Neural cell (in vitro differentiated cells): ENCODE measurements around the gene SPEF1. TPM values are rescaled to one million over a fixed set of nuclear protein-coding genes. Genes with fewer than 3 reads are reported as not detected.

Experiments used
- H2AFZ ChIP-seq: fragments of 200-600, 300-800 bp; sonication (generic), shearing (Covaris generic); 2 replicates; pipeline ENCODE4 v1.6.0; 2014; ENCODE audit warnings: low read depth, mild to moderate bottlenecking, antibody characterized with exemption, low read length, moderate library complexity
- H3F3A ChIP-seq: fragments of 200-600 bp; shearing (Covaris generic); 2 replicates; pipeline ENCODE4 v1.6.1; 2016; ENCODE audit warnings: mild to moderate bottlenecking, moderate library complexity, mixed read lengths, antibody characterized with exemption, low read length; ENCODE audit not compliant: insufficient read depth, poor library complexity, severe bottlenecking
- H3K27ac ChIP-seq: fragments of 200-600, 300-800 bp; sonication (generic), shearing (Covaris generic); 2 replicates; pipeline ENCODE4 v1.5.1; 2014; ENCODE audit warnings: mild to moderate bottlenecking, low read length, moderate library complexity
- H3K27me3 ChIP-seq: fragments of 300-800, 200-600 bp; sonication (generic), shearing (Covaris generic); 2 replicates; pipeline ENCODE4 v1.6.0; 2014; ENCODE audit warnings: mild to moderate bottlenecking, low read depth, low read length, moderate library complexity; ENCODE audit not compliant: insufficient read depth
- H3K36me3 ChIP-seq: fragments of 300-800, 200-600 bp; sonication (generic), shearing (Covaris generic); 2 replicates; pipeline ENCODE4 v1.5.1; 2014; ENCODE audit warnings: mild to moderate bottlenecking, antibody characterized with exemption, low read length, moderate library complexity; ENCODE audit not compliant: insufficient read depth
- H3K4me2 ChIP-seq: fragments of 300-800, 200-600 bp; sonication (generic), shearing (Covaris generic); 2 replicates; pipeline ENCODE4 v1.6.0; 2014; ENCODE audit warnings: mild to moderate bottlenecking, low read length
- H3K4me3 ChIP-seq: fragments of 300-800, 200-600 bp; sonication (generic), shearing (Covaris generic); 2 replicates; pipeline ENCODE4 v1.5.1; 2014; ENCODE audit warnings: mild to moderate bottlenecking, low read length, moderate library complexity
- H3K79me2 ChIP-seq: fragments of 200-600 bp; shearing (Covaris generic); replicated peaks from 2 replicates; pipeline ENCODE4 v1.6.0; 2014; ENCODE audit warnings: mild to moderate bottlenecking, low read length, moderate library complexity; ENCODE audit not compliant: insufficient read depth
- H3K9ac ChIP-seq: fragments of 300-800, 200-600 bp; sonication (generic), shearing (Covaris generic); 2 replicates; pipeline ENCODE4 v1.6.1; 2016; ENCODE audit warnings: mild to moderate bottlenecking, low read length, mixed read lengths
- H3K9me2 ChIP-seq: fragments of 200-600 bp; shearing (Covaris generic); 2 replicates; pipeline ENCODE4 v1.6.1; 2016; ENCODE audit warnings: mild to moderate bottlenecking, low read length, mixed read lengths; ENCODE audit not compliant: insufficient read depth
- H3K9me3 ChIP-seq: fragments of 200-600, 300-800 bp; sonication (generic), shearing (Covaris generic); 2 replicates; pipeline ENCODE4 v1.6.1; 2016; ENCODE audit warnings: mild to moderate bottlenecking, mixed run types, low read length, moderate library complexity, mixed read lengths
- H4K20me1 ChIP-seq: fragments of 200-600 bp; shearing (Covaris generic); 2 replicates; pipeline ENCODE4 v1.6.1; 2016; ENCODE audit warnings: mild to moderate bottlenecking, mixed run types; ENCODE audit not compliant: insufficient read depth
- CTCF ChIP-seq: fragments of 450-650 bp; IDR thresholded peaks from 2 replicates; pipeline ENCODE4 v1.5.1; 2014; ENCODE audit warnings: antibody characterized with exemption, mild to moderate bottlenecking, moderate library complexity; ENCODE audit not compliant: poor library complexity, severe bottlenecking
- EP300 ChIP-seq: fragments of 450-650 bp; conservative IDR thresholded peaks from 2 replicates; pipeline ENCODE4 v1.6.1; 2014; ENCODE audit warnings: antibody characterized with exemption, mild to moderate bottlenecking, moderate library complexity; ENCODE audit not compliant: poor library complexity, severe bottlenecking
- EZH2 ChIP-seq: fragments of 200-600, 300-800 bp; shearing (Covaris generic), sonication (generic); IDR thresholded peaks from 2 replicates; pipeline ENCODE4 v1.6.1; 2014; ENCODE audit warnings: antibody characterized with exemption, low read length, borderline replicate concordance, mild to moderate bottlenecking; ENCODE audit not compliant: insufficient read depth, poor library complexity, severe bottlenecking
- MXI1 ChIP-seq: fragments of 450-650 bp; conservative IDR thresholded peaks from 2 replicates; pipeline ENCODE4 v1.6.1; 2014; ENCODE audit warnings: antibody characterized with exemption, mild to moderate bottlenecking; ENCODE audit not compliant: poor library complexity, severe bottlenecking
- POLR2AphosphoS5 ChIP-seq: IDR thresholded peaks from 2 replicates; pipeline ENCODE4 v1.6.1; 2012
- RAD21 ChIP-seq: fragments of 450-650 bp; conservative IDR thresholded peaks from 2 replicates; pipeline ENCODE4 v1.6.1; 2014; ENCODE audit warnings: antibody characterized with exemption, mild to moderate bottlenecking, moderate library complexity
- REST ChIP-seq: IDR thresholded peaks from 2 replicates; pipeline ENCODE4 v1.6.1; 2012; ENCODE audit warnings: borderline replicate concordance
- SMC3 ChIP-seq: fragments of 450-650 bp; conservative IDR thresholded peaks from 2 replicates; pipeline ENCODE4 v1.6.1; 2014; ENCODE audit warnings: antibody characterized with exemption, mild to moderate bottlenecking, moderate library complexity; ENCODE audit not compliant: poor library complexity
- TAF1 ChIP-seq: IDR thresholded peaks from 2 replicates; pipeline ENCODE4 v1.6.1; 2012; ENCODE audit warnings: low read depth
- polyA plus RNA-seq: library from polyadenylated mRNA; depleted of rRNA; stranded (reverse); fragments of >200 nt; gene quantifications from 2 replicates; pipeline ENCODE4 v1.2.3, GENCODE V29; 2014

Gene SPEF1
- polyA plus RNA-seq, 1 donor from 2014 or later: 0.58 TPM

GRCh38 chr20:3808544-3808943, 27.3 kb upstream of the SPEF1 start:
- Histone ChIP-seq H3K27ac (no peak overlapping the region), H3F3A (no peaks in the 10 kb centered on the region), H3K9me3 (no peaks in the 10 kb centered on the region), H3K36me3 (no peaks in the 10 kb centered on the region), H3K79me2 (no peaks in the 10 kb centered on the region), H3K4me2 (no peak overlapping the region), H3K4me3 (no peak overlapping the region), H2AFZ (no peak overlapping the region), H3K9ac (no peak overlapping the region), H3K9me2 (no peaks in the 10 kb centered on the region), H4K20me1 (no peaks in the 10 kb centered on the region), H3K27me3 (no peaks in the 10 kb centered on the region)
- TF ChIP-seq EP300 (no peak), REST (no peak), EZH2 (no peak), POLR2AphosphoS5 (no peak), RAD21 (no peak), SMC3 (no peak), CTCF (no peak), MXI1 (no peak), TAF1 (no peak)

GRCh38 chr20:3804781-3805180, 23.5 kb upstream of the SPEF1 start:
- Histone ChIP-seq H3K27ac (no peak overlapping the region), H3K36me3 (no peaks in the 10 kb centered on the region)

GRCh38 chr20:3804254-3804751, 23.1 kb upstream of the SPEF1 start:
- Histone ChIP-seq H3K9me3 (no peaks in the 10 kb centered on the region), H3K4me2 (no peak overlapping the region), H3F3A (no peaks in the 10 kb centered on the region), H3K27me3 (no peaks in the 10 kb centered on the region), H3K9me2 (no peaks in the 10 kb centered on the region), H3K79me2 (no peaks in the 10 kb centered on the region), H3K27ac (no peak overlapping the region), H3K9ac (no peak overlapping the region), H3K4me3 (no peak overlapping the region), H4K20me1 (no peaks in the 10 kb centered on the region), H3K36me3 (no peaks in the 10 kb centered on the region), H2AFZ (no peak overlapping the region)
- TF ChIP-seq POLR2AphosphoS5: no peak
- no peak for TF ChIP-seq MXI1
- no peak for TF ChIP-seq TAF1
- TF ChIP-seq CTCF: no peak
- no peak for TF ChIP-seq EZH2
- no peak for TF ChIP-seq REST
- no peak for TF ChIP-seq RAD21
- no peak for TF ChIP-seq EP300
- TF ChIP-seq SMC3: no peak

More at GRCh38 chr20:3804781-3805180, 23.5 kb upstream of the SPEF1 start:
- H3K9me2 ChIP-seq: no peaks in the 10 kb centered on the region
- no peaks in the 10 kb centered on the region for H3F3A ChIP-seq
- no peaks in the 10 kb centered on the region for H3K27me3 ChIP-seq
- H2AFZ ChIP-seq: no peak overlapping the region
- no peak overlapping the region for H3K4me2 ChIP-seq
- H3K4me3 ChIP-seq: no peak overlapping the region
- no peaks in the 10 kb centered on the region for H4K20me1 ChIP-seq
- H3K9me3 ChIP-seq: no peaks in the 10 kb centered on the region
- TF ChIP-seq RAD21: no peak
- TF ChIP-seq TAF1: no peak
- no peak overlapping the region for H3K9ac ChIP-seq
- no peaks in the 10 kb centered on the region for H3K79me2 ChIP-seq
